ENCODE measurements around the gene CLK3. TPM values are rescaled to one million over a fixed set of nuclear protein-coding genes. Genes with fewer than 3 reads are reported as not detected.

CLK3 gene
- total and polyA plus RNA-seq, 2 of the 13 experiments (the other 11 are each of a cell fraction or from before 2014, with no cell fraction given): 41.5 to 82.0 TPM

- no TSS peak for BruUV-seq (replicated peaks)
- Histone ChIP-seq H3K27me3 (ENCODE audit: control insufficient read depth in 1 of 2, insufficient read depth in 2 of 2, low read length in 2 of 2) (no peaks in the 10 kb centered on the region), H3K4me2 (ENCODE audit: low read depth, low read length) (no peak overlapping the region), H3K4me1 (ENCODE audit: insufficient read depth, low read length) (peaks cover 21% of the 10 kb centered on the region), H3K9me3 (ENCODE audit: low read length) (no peaks in the 10 kb centered on the region), H3K9ac (ENCODE audit: insufficient read depth, low read depth, low read length) (no peak overlapping the region), H3K36me3 (replicated peaks in 1 of 2; ENCODE audit: control insufficient read depth in 1 of 2, insufficient read depth in 2 of 2, low read length in 2 of 2) (peaks cover 6 to 41% of the 10 kb centered on the region in 2 experiments), H3K27ac (ENCODE audit: extremely low read length, insufficient read depth, low read length) (no peak overlapping the region), H2AFZ (ENCODE audit: low read length) (no peak overlapping the region), H3K79me2 (ENCODE audit: insufficient read depth, low read length) (no peaks in the 10 kb centered on the region), H3K4me3 (replicated peaks in 1 of 3; ENCODE audit: insufficient read depth in 1 of 3, low read depth in 2 of 3, low read length in 3 of 3) (no peak overlapping the region), H4K20me1 (ENCODE audit: insufficient read depth, low read length) (peaks cover 10% of the 10 kb centered on the region)
- ChIA-PET POLR2A (no interaction called here), CTCF (ENCODE audit: low intra/inter-chr PET ratio, low total read pairs) (no interaction called here)
- in situ Hi-C loops (cut with HindIII; ENCODE audit: extremely low pct_ligation_motif_present, low pct_unique_long_range_greater_than_20kb): no loop called here
- intact Hi-C loops (cut with micrococcal nuclease; ENCODE audit: unreplicated experiment): no loop called here
- DNase-seq (ENCODE audit: low spot score): no peak
- no peak for FAIRE-seq
- 89% methylated on average over 1 of the region's 1 CpG for WGBS (ENCODE audit: low lambda C conversion rate)
- ATAC-seq: no peak
- TF ChIP-seq ZNF282 (IDR thresholded peaks at IDR 0.05; ENCODE audit: partially characterized antibody) (no peak), MAFF (IDR thresholded peaks at IDR 0.05; ENCODE audit: low read depth, low read length) (peak; percentile 85), MAFK (conservative IDR thresholded peaks at IDR 0.05 in 1 of 2, IDR thresholded peaks at IDR 0.05 in 1 of 2; ENCODE audit: low read length in 2 of 2) (peak; percentile 84 to 89)
These were observed 52.3 kb downstream of the CLK3 start for GRCh38 chr15:74667975-74668374.

DNA sequence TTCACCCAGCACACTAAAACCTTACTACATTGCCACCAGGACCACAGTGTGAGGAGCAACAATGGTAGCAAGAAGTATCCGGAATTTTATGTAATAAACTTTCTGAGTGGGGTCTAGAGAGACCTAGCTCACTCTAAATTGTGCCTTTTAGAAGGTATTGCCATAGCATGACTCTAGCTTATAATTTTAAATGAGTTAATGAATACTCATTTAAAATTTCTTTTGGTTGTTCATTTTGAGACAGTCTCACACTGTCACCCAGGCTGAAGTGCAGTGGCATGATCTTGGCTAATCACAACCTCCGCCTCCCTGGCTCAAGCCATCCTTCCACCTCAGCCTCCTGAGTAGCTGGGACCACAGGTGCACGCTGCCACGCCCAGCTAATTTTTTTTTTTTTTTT lies 54.0 kb downstream of the CLK3 start:
- Histone ChIP-seq H3K9ac (ENCODE audit: insufficient read depth, low read depth, low read length) (no peak overlapping the region), H3K27me3 (ENCODE audit: control insufficient read depth in 1 of 2, insufficient read depth in 2 of 2, low read length in 2 of 2) (no peaks in the 10 kb centered on the region), H3K9me3 (ENCODE audit: low read length) (no peaks in the 10 kb centered on the region), H3K4me3 (replicated peaks in 1 of 3; ENCODE audit: insufficient read depth in 1 of 3, low read depth in 2 of 3, low read length in 3 of 3) (no peak overlapping the region), H3K36me3 (replicated peaks in 1 of 2; ENCODE audit: control insufficient read depth in 1 of 2, insufficient read depth in 2 of 2, low read length in 2 of 2) (peaks cover 12 to 53% of the 10 kb centered on the region in 2 experiments), H3K4me2 (ENCODE audit: low read depth, low read length) (no peak overlapping the region), H3K27ac (ENCODE audit: extremely low read length, insufficient read depth, low read length) (no peak overlapping the region), H2AFZ (ENCODE audit: low read length) (no peak overlapping the region), H3K79me2 (ENCODE audit: insufficient read depth, low read length) (no peaks in the 10 kb centered on the region), H4K20me1 (ENCODE audit: insufficient read depth, low read length) (no peaks in the 10 kb centered on the region), H3K4me1 (ENCODE audit: insufficient read depth, low read length) (peaks cover 6% of the 10 kb centered on the region)
- BruUV-seq (replicated peaks): no TSS peak
- TF ChIP-seq NRL (CRISPR knock-in tag; IDR thresholded peaks at IDR 0.05; ENCODE audit: borderline replicate concordance) (no peak), NFKB2 (CRISPR knock-in tag; IDR thresholded peaks at IDR 0.05; ENCODE audit: borderline replicate concordance) (no peak), FOXP1 (IDR thresholded peaks at IDR 0.05) (no peak), FOXP1 (CRISPR knock-in tag; IDR thresholded peaks at IDR 0.05) (no peak), SETDB1 (CRISPR knock-in tag; IDR thresholded peaks at IDR 0.05; ENCODE audit: borderline replicate concordance) (no peak), ZNF563 (CRISPR knock-in tag; IDR thresholded peaks at IDR 0.05) (no peak), SMYD3 (CRISPR knock-in tag; IDR thresholded peaks at IDR 0.05) (no peak)
- TF ChIP-seq, protein P1, sequence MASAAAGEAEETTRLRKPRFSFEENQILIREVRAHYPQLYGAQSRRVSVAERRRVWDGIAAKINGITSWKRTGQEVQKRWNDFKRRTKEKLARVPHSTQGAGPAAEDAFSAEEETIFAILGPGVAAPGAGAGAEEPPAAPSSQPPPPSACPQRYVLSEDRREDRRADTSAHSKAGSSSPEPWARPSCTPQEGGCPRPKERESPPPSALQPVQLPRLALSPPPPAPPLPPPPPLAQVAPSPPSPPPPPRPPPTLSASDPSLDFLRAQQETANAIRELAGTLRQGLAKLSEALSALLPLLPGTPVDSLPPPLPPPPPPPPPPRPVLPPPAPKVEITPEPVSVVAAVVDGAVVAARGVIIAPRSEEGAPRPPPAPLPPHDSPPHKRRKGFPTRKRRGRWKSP (CRISPR knock-in tag; IDR thresholded peaks at IDR 0.05): no peak
- 96% methylated on average over 4 of the region's 4 CpGs for WGBS (ENCODE audit: low lambda C conversion rate)
- ChIA-PET CTCF (ENCODE audit: low intra/inter-chr PET ratio, low total read pairs) (interaction anchor here (0.7 kb wide), 1 partner anchor 115 kb away, joined by 3 read pairs; no protein-coding TSS in a partner anchor), POLR2A (no interaction called here)
- intact Hi-C loops (cut with micrococcal nuclease; ENCODE audit: unreplicated experiment) (no loop called here), in situ Hi-C loops (cut with HindIII; ENCODE audit: extremely low pct_ligation_motif_present, low pct_unique_long_range_greater_than_20kb) (no loop called here)
- FAIRE-seq (no peak), DNase-seq (ENCODE audit: low spot score) (no peak), ATAC-seq (no peak)
